ENCODE results near the gene CPEB4.
A peak's percentile ranks its signal among the peaks of the same experiment; 100 is the strongest.

The CPEB4 gene

DNA sequence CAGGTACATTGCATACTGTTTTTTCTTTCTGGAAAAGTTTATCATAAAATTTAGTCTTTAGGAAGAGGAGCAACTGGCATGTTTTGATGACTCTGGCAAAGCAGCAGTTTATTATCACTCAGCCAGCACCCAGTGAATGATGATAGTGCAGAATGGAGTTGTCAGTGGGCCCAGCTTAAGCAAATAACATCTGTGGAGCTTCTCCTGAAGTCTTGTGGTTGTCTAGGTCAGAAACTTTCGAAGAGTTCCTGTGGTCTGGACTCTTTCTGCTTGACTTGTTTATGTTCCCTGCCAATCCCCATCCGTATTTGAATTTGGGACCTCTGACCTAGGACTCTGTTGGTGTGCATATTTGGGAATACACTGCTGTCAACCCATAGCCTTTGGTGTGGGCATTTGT, 62.7 kb downstream of the CPEB4 start:
- no peak for DNase-seq

DNA sequence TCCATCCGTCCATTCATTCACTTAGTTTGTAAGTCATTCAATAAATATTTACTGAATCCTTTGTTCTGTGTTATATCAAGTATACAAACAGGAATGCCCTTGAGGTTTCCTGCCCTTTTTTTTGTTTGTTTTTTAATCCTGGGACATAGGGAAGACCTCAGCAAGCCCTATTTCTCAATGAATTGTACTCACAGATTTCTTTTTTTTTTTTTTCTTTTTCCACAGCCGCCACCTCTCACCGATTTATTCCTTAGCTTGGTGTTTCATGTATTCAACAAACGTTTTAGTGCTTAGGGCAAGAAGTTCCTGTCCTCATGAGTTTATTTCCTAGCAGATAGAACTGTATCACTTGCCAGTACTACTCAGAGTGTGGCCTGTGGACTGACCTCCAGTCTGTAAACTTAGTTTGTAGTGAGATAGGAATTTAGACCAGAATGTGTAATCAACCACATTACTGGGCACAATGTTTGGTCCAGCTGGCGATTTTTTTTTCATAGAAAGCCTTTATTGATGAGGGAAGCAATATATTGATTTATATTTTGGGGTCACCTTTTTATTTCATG, 65.5 kb downstream of the CPEB4 start:
- no peak for DNase-seq

DNA sequence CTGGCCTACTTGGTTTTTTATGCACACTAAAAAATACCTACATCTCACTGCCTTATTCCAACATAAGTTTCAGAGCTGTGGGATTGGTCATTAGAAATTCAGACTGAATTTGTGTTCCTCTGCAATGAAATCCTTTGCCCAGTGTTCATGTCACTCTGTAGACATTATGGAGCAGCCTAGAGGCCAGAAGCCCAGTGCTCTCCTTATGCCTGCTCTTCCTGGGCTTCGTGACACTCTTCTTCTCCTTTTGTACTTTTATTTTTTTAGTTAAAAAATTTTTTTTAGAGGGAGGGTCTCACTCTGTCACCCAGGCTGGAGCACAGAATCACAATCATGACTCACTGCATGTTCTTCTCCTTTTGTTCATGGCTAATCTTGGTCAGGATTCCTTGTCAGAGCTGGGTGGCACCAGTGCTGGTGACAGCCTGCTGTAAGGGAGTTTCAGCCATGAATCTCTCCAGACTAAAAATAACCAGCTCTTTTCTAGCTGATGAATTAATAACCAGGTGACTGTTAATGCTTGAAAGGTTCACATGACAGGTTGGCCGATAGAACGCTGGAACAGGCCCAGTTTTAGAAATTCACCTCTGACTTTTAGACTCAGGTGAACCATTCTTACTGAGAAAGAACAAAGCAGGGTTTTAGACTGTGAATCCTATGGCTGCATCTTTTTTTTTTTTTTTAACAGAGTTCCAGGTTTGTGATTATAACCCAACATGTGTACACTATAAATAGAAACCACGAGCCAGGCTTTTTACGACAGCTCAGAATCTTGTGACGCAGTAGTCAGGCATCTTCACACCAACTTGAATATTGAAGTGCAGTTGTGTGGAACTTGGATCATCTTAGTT, 66.7 kb downstream of the CPEB4 start:
- DNase-seq, result no peak

DNA sequence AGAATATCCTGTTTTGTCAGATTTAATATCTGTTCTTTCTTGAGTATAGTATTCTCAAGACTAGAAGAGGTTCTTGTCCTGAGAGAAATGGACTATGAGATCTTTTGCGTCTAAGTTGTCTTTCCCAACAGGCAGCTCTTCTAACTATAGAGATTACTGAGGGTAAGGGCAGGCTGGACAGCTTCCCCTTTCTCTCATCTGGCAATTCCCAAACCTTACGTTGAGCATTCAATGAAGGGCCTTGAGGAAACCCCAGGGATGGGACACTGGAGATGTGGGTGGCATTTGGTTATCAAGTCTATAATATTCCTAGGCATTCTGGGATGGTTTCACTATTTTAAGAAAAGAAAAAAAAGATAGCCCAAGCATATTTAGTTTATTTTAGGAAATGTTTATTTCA, 72.8 kb downstream of the CPEB4 start:
- no peak for DNase-seq

DNA sequence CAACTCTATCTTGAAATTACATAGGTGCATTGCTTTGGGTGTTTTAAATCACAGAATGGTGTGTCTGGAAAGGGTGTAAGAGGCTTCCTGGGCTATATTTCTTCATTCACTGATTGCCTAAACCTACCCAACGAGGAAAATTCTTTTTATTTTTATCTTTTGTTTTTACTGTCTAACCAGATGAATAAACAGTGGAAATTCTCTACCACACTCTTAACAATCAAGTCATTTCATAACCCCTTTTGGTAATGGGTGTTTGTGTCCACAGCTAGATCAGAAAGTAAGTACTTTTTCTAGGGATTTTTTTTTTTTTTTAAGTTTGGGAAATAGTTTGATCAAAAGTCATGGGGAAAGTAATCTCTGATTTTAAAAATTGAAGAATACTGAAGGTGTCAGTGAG, 73.3 kb downstream of the CPEB4 start:
- DNase-seq, result no peak

DNA sequence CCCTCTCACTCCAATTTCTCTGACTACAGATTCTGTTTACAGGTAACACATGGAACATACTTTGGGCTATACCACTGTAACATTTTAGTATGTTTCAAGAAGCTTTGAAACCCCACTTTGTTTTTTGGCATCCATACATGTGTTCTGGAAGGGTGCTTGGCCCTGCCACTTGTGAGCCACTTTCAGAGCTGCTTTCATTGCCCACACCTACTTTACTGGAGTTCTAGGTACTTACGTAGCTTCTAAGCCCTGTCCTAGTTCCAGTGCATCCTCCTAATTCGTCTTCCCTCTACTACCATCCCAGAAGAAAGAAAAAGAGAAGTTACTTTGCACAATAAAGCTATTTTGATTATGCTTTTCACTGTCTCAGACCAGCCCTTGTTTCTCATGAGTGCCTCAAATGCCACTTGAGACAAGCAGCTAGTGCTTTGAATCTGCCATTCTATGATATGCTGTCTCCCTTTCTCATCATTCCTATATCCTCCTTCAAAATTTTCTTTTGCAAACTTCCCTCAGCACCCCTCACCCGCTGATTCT, 74.4 kb downstream of the CPEB4 start:
- no peak for DNase-seq

DNA sequence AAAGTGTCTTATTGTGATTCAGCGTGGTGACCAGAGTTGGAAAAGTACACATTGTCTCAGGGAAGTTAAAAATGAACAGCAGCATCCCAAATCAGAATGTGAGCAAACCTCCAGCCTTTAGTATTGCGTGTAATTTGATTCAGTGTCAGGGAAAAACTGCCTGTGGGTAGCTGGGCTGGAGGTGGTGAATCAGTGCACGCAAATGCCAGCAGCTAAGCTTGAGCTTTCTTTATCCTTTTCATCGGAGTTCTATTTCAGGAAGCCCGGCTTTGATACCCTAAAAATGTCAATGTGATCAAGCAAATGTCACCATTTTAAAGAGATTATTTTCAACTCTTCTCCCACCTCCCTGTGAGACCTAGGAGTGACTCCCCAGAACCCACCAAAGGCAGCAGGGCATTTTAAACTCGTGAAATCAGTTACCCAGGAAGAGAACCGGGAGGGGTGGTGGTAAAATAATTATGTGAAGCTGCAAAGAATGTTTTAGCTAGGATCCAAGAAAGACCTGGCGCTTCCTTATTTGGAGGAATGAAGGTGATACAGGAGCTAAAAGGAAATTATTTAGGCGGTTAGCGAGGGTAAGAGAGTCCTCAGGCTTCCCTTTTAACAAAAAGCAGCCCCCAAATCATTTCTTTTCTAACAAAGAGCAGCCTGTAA, 75.2 kb downstream of the CPEB4 start:
- no peak for DNase-seq

DNA sequence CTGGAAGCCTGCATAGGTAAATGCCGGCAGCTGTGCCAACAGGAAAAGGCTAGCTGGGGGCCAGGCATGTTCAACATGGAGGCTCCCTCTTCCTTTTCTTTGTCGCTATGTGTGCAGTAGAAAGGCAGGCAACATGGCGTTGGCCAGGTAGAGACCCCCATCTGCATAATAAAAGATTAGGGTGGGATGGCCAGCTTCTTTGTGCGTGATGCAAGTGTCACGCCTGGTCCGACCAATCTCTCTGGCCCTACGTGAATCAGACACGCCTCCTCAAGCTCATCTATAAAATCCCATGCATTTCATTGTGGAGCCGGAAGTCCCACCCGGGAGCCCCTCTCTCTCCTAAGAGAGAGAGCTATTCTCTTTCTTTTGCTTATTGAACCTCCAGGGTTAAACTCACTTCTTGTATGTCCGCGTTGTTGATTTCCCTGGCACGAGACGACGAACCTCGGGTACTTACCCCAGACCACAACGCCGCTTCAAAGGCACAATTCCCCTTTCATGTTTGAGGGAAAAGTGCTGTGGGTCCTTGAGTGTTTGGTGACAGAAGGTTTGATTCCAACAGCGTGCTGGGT, 75.8 kb downstream of the CPEB4 start:
- DNase-seq, result no peak

DNA sequence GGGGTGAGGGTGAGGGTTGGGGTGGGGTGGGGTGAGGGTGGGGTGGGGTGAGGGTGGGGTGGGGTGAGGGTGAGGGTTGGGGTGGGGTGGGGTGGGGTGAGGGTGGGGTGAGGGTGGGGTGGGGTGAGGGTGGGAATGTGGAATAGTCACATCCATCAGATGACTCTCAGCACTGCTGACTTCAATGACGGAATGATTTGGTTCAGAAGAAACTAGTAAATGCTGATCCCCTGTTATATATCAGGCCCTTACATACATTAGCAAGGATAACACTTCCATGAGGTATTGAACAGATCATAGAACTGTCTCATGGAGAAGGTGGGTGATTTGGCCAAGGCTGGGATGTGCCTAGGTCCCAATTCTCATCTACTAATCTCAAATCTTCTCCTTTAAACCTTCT, 76.4 kb downstream of the CPEB4 start:
- no peak for DNase-seq

DNA sequence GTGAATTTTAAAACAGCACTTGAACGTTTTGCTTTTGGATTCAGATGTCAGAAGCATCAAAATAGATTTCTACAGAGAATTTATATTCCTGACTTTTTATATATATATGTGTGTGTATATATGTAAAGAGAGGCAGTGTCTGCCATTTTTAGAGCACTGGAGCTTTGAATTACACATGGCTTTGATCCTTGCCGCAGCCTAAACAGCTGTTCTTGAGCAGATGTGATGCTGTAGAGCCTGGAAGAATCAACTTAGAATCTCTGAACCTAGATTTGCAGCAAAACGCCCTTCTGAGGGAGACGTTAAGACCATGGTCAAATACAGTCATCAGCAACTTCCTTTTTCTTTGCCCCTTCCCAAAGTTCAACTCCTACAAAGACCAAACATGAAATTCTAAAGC, 79.1 kb downstream of the CPEB4 start:
- DNase-seq, result no peak

DNA sequence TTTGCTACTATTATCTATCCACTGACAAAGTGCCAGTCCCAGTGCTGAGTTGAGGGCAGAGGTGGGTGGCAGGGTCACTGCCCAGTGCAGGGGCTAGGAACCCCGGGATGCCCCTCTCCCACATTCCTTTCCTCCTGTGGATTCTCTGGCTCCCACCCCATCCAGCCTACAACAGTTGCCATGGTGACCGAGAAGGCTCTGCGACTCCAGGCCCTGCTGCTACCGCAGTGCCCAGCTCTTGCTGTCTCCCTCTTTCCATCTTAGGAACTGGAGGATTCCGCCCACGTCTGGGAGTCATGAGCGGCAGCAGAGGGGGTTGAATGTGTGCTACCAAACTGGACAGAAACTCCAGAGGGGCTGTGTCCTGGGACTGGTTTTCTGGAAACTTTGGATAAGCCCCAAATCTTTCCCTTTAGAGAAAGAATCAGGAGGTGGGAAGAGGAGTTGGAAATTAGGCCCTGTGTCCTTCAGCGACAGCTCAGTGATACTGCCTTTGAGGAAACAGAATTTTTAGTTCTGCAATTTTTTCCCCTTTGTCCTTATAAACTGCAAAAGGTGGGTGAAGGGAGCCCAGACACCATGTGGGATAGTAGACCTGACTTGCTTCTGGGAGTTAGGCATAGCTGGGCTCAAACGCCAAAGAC, 80.1 kb downstream of the CPEB4 start:
- no peak for DNase-seq

DNA sequence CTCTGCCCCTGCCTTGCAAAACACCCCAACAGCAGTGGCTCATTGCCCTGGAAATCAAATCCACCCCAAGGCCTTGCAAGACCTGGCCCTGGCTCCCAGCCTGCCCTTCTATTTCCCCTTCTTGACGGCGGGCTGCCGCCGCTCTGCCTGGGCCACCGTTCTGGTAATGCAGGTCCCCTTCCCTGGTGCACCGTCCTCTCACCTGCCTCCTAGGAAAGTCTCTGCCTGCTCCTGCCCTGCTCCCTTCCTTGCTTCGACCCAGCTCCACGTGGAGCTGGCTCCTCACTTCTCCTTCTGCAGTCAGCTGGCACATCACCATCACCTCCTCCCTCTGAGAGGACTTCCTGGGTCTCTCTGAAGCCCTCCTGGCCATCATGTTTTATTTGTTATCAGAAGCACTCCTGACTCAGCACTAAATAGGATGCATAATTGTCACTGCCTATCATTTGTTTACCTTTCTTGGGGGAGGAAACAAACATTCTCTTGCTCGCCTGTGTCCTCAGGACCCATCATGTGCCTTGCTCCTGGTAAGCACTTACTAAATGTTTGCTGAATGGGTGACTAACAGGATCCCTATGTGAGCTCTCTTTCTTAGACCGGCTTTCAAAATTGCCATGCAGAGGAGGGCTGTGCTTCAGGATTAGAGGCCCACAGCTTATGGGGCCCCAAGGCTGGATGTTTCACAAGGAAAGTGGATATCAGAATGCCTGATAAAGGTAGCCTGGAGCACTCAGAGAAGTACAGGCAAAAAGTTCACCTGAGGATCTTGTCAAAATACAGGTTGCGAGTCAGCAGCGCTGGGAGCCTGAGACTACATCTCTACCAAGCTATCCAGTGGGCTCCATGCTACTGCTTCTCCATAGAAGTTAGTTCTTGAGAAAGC, 81.3 kb downstream of the CPEB4 start:
- no peak for DNase-seq

DNA sequence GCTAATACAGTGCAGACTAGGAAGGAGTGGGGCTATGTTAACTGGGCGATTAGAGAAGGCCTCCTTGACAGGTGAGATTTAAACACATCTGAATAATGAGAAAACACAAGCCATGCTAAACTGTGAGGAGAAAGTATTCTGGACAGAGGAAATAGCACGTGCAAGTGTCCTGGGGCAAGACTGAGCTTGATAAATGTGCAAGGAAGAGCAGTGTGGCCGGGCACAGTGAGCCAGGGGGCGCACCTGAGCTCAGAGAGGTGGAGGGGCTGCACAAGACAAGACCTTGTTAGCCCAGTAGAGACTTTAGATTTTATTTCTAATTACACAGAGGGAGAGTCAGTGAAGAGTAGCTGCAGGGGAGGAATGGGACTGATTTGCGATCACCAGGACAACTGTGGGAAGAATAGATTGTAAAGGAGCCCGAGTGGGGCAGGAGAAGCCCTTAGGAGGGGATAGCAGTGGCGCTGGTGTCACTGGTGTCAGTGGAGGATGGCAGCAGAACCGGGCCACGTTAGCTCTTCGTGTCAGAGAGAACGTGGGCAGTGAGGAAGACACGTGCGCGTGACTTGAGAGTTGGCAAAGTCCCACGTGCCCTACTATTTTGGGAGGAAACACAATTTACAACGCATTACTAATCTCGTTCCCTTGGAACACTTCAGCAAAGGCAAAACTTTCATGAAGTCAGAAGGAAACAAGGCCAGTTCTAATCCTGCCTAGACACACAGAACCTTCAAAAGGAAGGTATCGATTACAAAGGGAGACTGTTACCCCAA, 82.9 kb downstream of the CPEB4 start:
- DNase-seq, result no peak

DNA sequence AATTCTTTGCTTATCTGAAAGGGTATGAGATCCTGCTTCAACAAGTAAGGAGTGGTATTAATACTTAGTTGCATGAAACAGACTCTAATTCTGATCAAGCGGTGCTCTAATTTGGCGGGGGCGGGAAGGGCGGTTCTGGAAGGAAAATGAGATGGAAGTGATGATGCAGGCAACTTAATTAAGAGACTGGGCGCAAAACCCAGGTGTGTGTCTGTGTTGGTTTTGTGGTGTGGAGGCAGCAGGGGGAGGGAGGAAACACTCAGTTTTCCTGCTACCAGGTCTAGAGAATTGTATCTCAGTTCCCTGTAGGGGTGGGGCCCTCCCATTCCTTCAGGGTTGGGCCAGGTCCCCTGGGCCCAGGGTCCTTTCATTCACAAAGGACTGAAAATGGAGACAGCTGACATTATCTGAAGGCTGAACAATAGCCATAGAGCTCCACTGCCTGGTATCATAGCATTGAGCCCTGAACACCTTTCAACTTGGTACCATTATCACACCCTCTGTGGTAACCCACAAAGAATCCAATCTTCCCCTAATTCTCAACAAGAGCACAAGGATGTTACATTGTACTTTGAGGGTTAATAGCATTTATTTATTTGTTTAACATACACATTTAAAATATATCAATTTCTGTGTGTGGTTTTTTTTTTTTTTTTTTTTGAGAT, 83.7 kb downstream of the CPEB4 start:
- DNase-seq, result no peak

DNA sequence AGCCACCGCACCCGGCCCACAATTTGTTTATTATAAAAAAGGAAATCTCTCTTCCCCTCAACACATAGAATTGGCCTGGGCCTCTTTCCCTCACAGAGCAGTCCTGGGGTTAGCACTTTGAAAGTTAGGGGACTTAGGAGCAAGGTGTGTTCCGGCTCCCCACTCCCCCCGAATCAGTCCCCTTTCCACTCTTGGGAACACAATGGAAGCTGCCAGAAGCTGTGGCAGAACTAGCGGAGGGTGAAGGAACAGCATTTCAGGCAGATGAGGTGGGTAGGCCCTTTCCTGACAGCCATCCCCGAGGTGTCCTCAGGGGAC, 84.4 kb downstream of the CPEB4 start:
- DNase-seq, result no peak

DNA sequence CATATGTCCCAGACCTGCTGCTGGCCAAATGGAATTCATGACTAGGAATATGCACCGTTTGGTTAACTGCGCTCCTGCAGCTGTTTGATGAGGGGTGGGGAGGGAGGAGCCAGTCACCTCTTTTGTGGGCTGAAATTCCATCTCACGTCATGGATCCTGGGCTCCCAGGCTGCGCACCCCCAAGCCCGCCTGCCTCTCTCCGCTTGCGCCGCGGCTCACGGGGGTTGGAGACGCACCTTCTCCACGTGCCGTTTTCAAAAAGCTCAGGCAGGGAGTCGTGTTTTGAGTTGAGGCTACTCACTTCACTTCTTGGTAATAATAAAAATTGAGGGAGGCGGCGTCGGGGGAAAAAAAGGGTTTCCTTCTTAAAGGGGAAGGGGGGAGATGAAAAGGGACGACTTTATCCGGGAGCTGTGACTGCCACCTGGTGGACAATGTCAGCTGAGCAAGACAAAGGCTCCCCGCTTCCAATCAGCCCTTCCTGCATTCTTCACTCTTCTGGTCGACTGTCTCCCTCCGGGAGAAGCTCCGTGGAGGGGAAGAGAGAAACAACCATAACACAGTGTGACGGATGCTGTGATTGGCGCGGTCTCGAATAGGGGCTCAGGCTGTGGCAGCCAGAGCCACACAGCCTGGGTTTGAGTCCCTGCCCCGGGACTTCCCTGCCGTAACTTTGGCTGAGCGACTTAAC, 84.9 kb downstream of the CPEB4 start:
- peak; percentile 57 for DNase-seq

DNA sequence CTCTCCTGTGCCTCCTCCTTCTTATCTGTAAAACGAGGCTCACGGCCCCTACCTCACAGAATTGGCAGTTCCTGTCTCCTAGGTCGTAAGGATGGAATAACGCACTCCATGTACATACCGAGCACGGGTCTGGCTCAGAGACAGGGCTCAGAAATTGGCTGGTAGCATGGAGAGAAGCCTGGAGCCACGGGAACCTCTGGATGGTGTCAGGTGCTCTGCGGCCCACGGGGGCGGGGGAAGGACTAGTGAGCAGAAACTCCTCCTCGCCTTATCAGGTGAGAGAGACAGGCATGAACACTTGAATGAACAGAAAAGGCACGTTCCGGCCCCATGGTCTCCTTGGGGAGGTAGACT, 85.4 kb downstream of the CPEB4 start:
- peak; percentile 35 for DNase-seq

DNA sequence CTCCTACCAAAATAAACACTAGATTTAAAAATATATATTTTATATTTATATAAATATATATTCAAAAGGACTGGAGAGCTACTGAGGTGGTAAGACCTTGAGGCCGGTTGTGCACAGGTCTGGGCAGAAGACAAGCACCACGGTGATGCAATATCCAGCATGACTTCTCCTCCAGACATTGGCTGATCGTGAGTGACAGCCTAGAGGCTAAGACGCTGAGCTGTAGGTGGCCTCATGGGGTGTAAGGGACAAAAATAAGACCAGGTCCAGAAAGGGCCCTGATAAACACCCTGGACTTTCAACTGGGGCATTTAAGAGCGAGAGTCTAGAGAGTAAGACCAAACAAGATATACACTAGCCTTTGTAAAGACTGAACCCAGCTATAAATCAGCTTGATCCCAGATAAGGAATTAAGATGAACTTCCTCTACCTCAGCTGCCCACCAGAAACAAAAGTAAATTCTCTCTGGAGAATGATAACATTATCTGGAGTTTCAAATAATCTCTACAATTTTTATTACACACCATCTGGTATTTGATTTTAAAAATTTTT, 86.6 kb downstream of the CPEB4 start:
- no peak for DNase-seq

DNA sequence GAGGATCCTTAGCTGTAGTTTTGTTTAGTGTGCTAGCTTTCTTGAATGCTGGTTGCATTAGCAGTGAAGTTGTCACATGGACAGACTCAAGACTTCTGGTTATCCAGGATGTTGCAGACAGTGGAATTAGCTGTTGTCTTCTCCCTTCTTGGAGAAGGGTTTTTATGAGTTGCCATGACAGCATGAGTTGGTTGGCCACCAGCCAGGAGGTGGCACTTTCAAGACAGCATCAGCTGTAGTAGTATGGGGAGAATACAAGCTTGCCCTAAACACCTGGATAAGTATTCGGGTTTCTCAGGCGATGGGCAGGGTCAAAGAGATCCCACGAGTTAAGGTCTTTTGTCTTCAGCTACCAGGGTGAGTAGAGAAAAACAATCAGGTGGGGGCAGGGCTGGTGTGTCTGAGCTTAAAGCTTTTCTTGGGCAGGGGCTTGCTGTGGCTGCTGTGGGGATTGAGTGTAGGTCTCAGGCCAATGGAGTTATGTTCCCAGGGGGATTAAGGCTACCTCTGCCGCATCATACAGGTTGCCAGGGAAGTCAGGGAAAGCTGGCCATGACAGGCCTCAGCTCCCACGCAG, 93.1 kb downstream of the CPEB4 start:
- DNase-seq, result no peak

DNA sequence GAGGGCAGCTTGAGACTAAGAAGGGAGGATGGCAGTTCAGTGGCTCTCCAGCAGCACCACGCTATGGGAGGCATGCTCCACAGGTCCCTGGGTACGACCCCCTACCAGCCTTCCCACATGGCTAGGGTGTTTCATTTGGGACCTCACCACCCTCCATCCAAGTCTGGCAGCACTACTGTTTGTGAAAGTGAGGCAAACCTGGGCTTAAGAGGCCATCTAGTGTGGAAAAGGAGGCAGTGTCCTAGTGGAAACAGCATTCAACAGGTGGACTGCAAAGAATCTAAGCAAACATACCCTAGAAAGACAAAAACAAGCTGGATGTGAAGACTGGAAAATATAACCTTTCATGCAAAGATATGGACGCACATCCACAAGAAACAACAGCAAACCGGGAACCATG, 96.1 kb downstream of the CPEB4 start:
- no peak for DNase-seq

Measured in NCI-H1105 (cell line).